H9 (cell line): ENCODE data around the gene PTBP3. TPM values are rescaled to one million over a fixed set of nuclear protein-coding genes. Genes with fewer than 3 reads are reported as not detected.
A peak's percentile ranks its signal among the peaks of the same experiment; 100 is the strongest.

Experiments
- DNase-seq: peaks from one replicate; pipeline ENCODE4 v3.0.0-alpha.2; 2017
- H2AFZ ChIP-seq: one replicate; pipeline ENCODE4 v1.6.1; 2013; ENCODE audit warnings: mild to moderate bottlenecking, low read length, control low read depth, moderate library complexity
- H2AK5ac ChIP-seq: 2 replicates; pipeline ENCODE4 v1.6.1; 2013; ENCODE audit warnings: low read length, control low read depth, mixed read lengths; ENCODE audit not compliant: insufficient read length
- H2BK120ac ChIP-seq: one replicate; pipeline ENCODE4 v1.6.1; 2013; ENCODE audit warnings: low read depth, mild to moderate bottlenecking, low read length, control low read depth, inconsistent platforms; ENCODE audit not compliant: poor library complexity, severe bottlenecking
- H2BK12ac ChIP-seq: 2 replicates; pipeline ENCODE4 v1.6.1; 2013; ENCODE audit warnings: low read length, control low read depth, mixed read lengths, low read depth; ENCODE audit not compliant: insufficient read length
- H2BK15ac ChIP-seq: 2 replicates; pipeline ENCODE4 v1.6.1; 2013; ENCODE audit warnings: low read depth, low read length, control low read depth
- H2BK20ac ChIP-seq: one replicate; pipeline ENCODE4 v1.6.1; 2013; ENCODE audit warnings: low read depth, mild to moderate bottlenecking, low read length, control low read depth, inconsistent platforms; ENCODE audit not compliant: poor library complexity, severe bottlenecking
- H2BK5ac ChIP-seq: 2 replicates; pipeline ENCODE4 v1.6.1; 2013; ENCODE audit warnings: low read length, control low read depth, mixed read lengths; ENCODE audit not compliant: insufficient read length
- H3K14ac ChIP-seq: 2 replicates; pipeline ENCODE4 v1.6.1; 2013; ENCODE audit warnings: low read length, control low read depth; ENCODE audit not compliant: insufficient read depth
- H3K18ac ChIP-seq: 2 replicates; pipeline ENCODE4 v1.6.1; 2013; ENCODE audit warnings: low read depth, mild to moderate bottlenecking, mixed read lengths, low read length, control low read depth; ENCODE audit not compliant: insufficient read length
- H3K23ac ChIP-seq: 2 replicates; pipeline ENCODE4 v1.6.1; 2013; ENCODE audit warnings: low read length, control low read depth, mixed read lengths, low read depth; ENCODE audit not compliant: insufficient read length
- H3K23me2 ChIP-seq: 2 replicates; pipeline ENCODE4 v1.6.1; 2013; ENCODE audit warnings: low read depth, mild to moderate bottlenecking, mixed read lengths, low read length, control low read depth; ENCODE audit not compliant: insufficient read length, poor library complexity, severe bottlenecking
- H3K27ac ChIP-seq: 2 replicates; pipeline ENCODE4 v1.5.1; 2013; ENCODE audit warnings: low read length, control low read depth, mixed read lengths, low read depth; ENCODE audit not compliant: insufficient read length
- H3K27me3 ChIP-seq: 2 replicates; pipeline ENCODE4 v1.6.1; 2013; ENCODE audit warnings: low read length, control low read depth, inconsistent platforms; ENCODE audit not compliant: insufficient read depth
- H3K4ac ChIP-seq: 2 replicates; pipeline ENCODE4 v1.6.1; 2013; ENCODE audit warnings: low read depth, mild to moderate bottlenecking, control low read depth, inconsistent platforms, low read length, moderate library complexity
- H3K4me1 ChIP-seq: 2 replicates; pipeline ENCODE4 v1.6.1; 2013; ENCODE audit warnings: low read length, control low read depth, inconsistent platforms; ENCODE audit not compliant: insufficient read depth
- H3K4me2 ChIP-seq: 2 replicates; pipeline ENCODE4 v1.6.1; 2013; ENCODE audit warnings: low read length, control low read depth, mixed read lengths; ENCODE audit not compliant: insufficient read length, insufficient read depth
- H3K56ac ChIP-seq: 2 replicates; pipeline ENCODE4 v1.6.1; 2013; ENCODE audit warnings: low read depth, mild to moderate bottlenecking, mixed read lengths, low read length, control low read depth; ENCODE audit not compliant: insufficient read length
- H3K79me1 ChIP-seq: 2 replicates; pipeline ENCODE4 v1.6.1; 2013; ENCODE audit warnings: low read depth, mild to moderate bottlenecking, moderate library complexity, low read length, control low read depth, inconsistent platforms; ENCODE audit not compliant: insufficient read depth, poor library complexity, severe bottlenecking
- H3K79me2 ChIP-seq: 2 replicates; pipeline ENCODE4 v1.6.1; 2013; ENCODE audit warnings: low read length, control low read depth, inconsistent platforms; ENCODE audit not compliant: insufficient read depth
- H3K9ac ChIP-seq: 2 replicates; pipeline ENCODE4 v1.6.1; 2013; ENCODE audit warnings: low read length, control low read depth, mixed read lengths; ENCODE audit not compliant: insufficient read length; ENCODE audit errors: extremely low read depth
- H3K9me3 ChIP-seq: one replicate; pipeline ENCODE4 v1.6.1; 2013; ENCODE audit warnings: low read depth, low read length, inconsistent platforms; ENCODE audit not compliant: control insufficient read depth
- H3T11ph ChIP-seq: one replicate; pipeline ENCODE4 v1.6.1; 2013; ENCODE audit warnings: mild to moderate bottlenecking, low read length, control low read depth, inconsistent platforms
- H4K20me1 ChIP-seq: one replicate; pipeline ENCODE4 v1.6.1; 2013; ENCODE audit not compliant: control insufficient read depth, insufficient read length, insufficient read depth
- H4K5ac ChIP-seq: 2 replicates; pipeline ENCODE4 v1.6.1; 2013; ENCODE audit warnings: low read depth, mild to moderate bottlenecking, mixed read lengths, low read length, control low read depth; ENCODE audit not compliant: insufficient read length
- H4K8ac ChIP-seq: replicated peaks from 2 replicates; pipeline ENCODE4 v1.6.1; 2013; ENCODE audit warnings: low read length, control low read depth, mixed read lengths, low read depth; ENCODE audit not compliant: insufficient read length
- H4K91ac ChIP-seq: 2 replicates; pipeline ENCODE4 v1.6.1; 2013; ENCODE audit warnings: low read depth, mild to moderate bottlenecking, moderate library complexity, mixed read lengths, low read length, control low read depth; ENCODE audit not compliant: insufficient read length
- H3K27ac Mint-ChIP-seq, 3 experiments: 2 replicates in 2 of 3; 3 replicates in 1 of 3; pipeline ENCODE4 v1.8.0; 2020 to 2021; ENCODE audit warnings: mixed read lengths in 3 of 3, mild to moderate bottlenecking in 1 of 3, moderate library complexity in 1 of 3
- H3K27me3 Mint-ChIP-seq: 2 replicates; pipeline ENCODE4 v1.8.0; 2021; ENCODE audit warnings: low read depth, mild to moderate bottlenecking, moderate library complexity, mixed read lengths
- H3K36me3 Mint-ChIP-seq, 3 experiments: 2 replicates in 2 of 3; 3 replicates in 1 of 3; pipeline ENCODE4 v1.8.0; 2020 to 2021; ENCODE audit warnings: low read depth in 3 of 3, mixed read lengths in 3 of 3; ENCODE audit not compliant: insufficient read depth in 1 of 3
- H3K4me1 Mint-ChIP-seq, 2 experiments: 2 replicates each; pipeline ENCODE4 v1.8.0; 2020; ENCODE audit warnings: mixed read lengths in 2 of 2
- H3K4me3 Mint-ChIP-seq, 2 experiments: 2 replicates in 1 of 2; 3 replicates in 1 of 2; pipeline ENCODE4 v1.8.0; 2020 to 2021; ENCODE audit warnings: mild to moderate bottlenecking in 2 of 2, mixed read lengths in 2 of 2, moderate library complexity in 1 of 2
- H3K9me3 Mint-ChIP-seq, 2 experiments: 2 replicates in 1 of 2; 3 replicates in 1 of 2; pipeline ENCODE4 v1.8.0; 2020; ENCODE audit warnings: mild to moderate bottlenecking in 2 of 2, mixed read lengths in 2 of 2, moderate library complexity in 1 of 2
- CTCF ChIP-seq: fragments of 200-600 bp; sonication (generic); conservative IDR thresholded peaks from 3 replicates; pipeline ENCODE4 v1.8.0; 2021; ENCODE audit warnings: antibody characterized with exemption, mild to moderate bottlenecking
- WGBS: extraction: QIAGEN DNeasy Blood & Tissue Kit; methylation state at CpG from one replicate; pipeline ENCODE4 v1.1.7; 2013; ENCODE audit warnings: missing lambda C conversion rate, low lambda C conversion rate, mixed read lengths; ENCODE audit not compliant: insufficient read length; ENCODE audit errors: extremely low coverage; 5-methylcytosine and 5-hydroxymethylcytosine counted together
- total RNA-seq: library from RNA; stranded (reverse); gene quantifications from 2 replicates; pipeline ENCODE4 v1.2.1, GENCODE V29; 2021

The PTBP3 gene
- total RNA-seq, 1 experiment from 2014 or later: 89.5 TPM

GRCh38 chr9:112296929-112297328 lies 36.5 kb downstream of the PTBP3 start:
- H2BK12ac ChIP-seq: no peak overlapping the region
- Mint-ChIP-seq H3K4me3 (no peak overlapping the region), H3K9me3 (no peaks in the 10 kb centered on the region), H3K27me3 (no peaks in the 10 kb centered on the region), H3K4me1 (peaks cover 17 to 18% of the 10 kb centered on the region in 2 experiments; a peak in 3 of 4 replicates), H3K36me3 (peaks cover 2 to 12% (median 11%) of the 10 kb centered on the region in 3 experiments; a peak in 5 of 7 replicates), H3K27ac (peak overlapping the region in 1 of 3 experiments; percentile 61; a peak in 1 of 7 replicates)
- no peak overlapping the region for H3K4me2 ChIP-seq
- H4K8ac ChIP-seq: no peak overlapping the region
- peaks cover 5% of the 10 kb centered on the region; the same call in 1 of the 2 replicates for H3K79me2 ChIP-seq
- H4K20me1 ChIP-seq: no peaks in the 10 kb centered on the region
- no peak overlapping the region for H4K5ac ChIP-seq
- no peak overlapping the region for H3K4ac ChIP-seq
- H3K27me3 ChIP-seq: no peaks in the 10 kb centered on the region
- H2BK15ac ChIP-seq: no peak overlapping the region
- no peak overlapping the region for H2BK120ac ChIP-seq
- 94% methylated on average over 4 of the region's 9 CpGs for WGBS
- H3K9me3 ChIP-seq: no peaks in the 10 kb centered on the region
- H4K91ac ChIP-seq: no peak overlapping the region
- H2AFZ ChIP-seq: no peak overlapping the region
- no peak overlapping the region for H3K23ac ChIP-seq
- H2BK20ac ChIP-seq: no peak overlapping the region
- no peaks in the 10 kb centered on the region for H3K4me1 ChIP-seq
- no peak overlapping the region for H3K27ac ChIP-seq
- H2AK5ac ChIP-seq: no peak overlapping the region
- H3T11ph ChIP-seq: no peak overlapping the region
- no peak overlapping the region for H3K56ac ChIP-seq
- no peak overlapping the region for H3K14ac ChIP-seq
- no peak overlapping the region for H3K9ac ChIP-seq
- H2BK5ac ChIP-seq: no peak overlapping the region
- no peak for DNase-seq
- peaks cover 3% of the 10 kb centered on the region for H3K79me1 ChIP-seq
- no peaks in the 10 kb centered on the region for H3K23me2 ChIP-seq
- TF ChIP-seq CTCF: no peak
- no peak overlapping the region for H3K18ac ChIP-seq
